Measurements from ENCODE around the gene CARHSP1. TPM values are rescaled to one million over a fixed set of nuclear protein-coding genes. Genes with fewer than 3 reads are reported as not detected.

The CARHSP1 gene
- total RNA-seq, 1 donor from 2014 or later: 27.0 TPM

GRCh38 chr16:8832717-8833105, 36.1 kb downstream of the CARHSP1 start:
- intact Hi-C loops (cut with micrococcal nuclease): no loop called here
- peaks cover 47% of the 10 kb centered on the region for H3K36me3 Mint-ChIP-seq (ENCODE audit: low read depth)
- no peaks in the 10 kb centered on the region for H3K9me3 Mint-ChIP-seq
- POLR2A ChIA-PET: no interaction called here
- H3K4me1 Mint-ChIP-seq: peaks cover 19% of the 10 kb centered on the region
- H3K27ac Mint-ChIP-seq: no peak overlapping the region
- no peak overlapping the region for H3K4me3 Mint-ChIP-seq
- TF ChIP-seq CTCF (IDR thresholded peaks at IDR 0.05): no peak
- DNase-seq (no peak), ATAC-seq (ENCODE audit: low read depth) (no peak)
- CTCF ChIA-PET: no interaction called here
- no peaks in the 10 kb centered on the region for H3K27me3 Mint-ChIP-seq

GRCh38 chr16:8831871-8832716, 36.7 kb downstream of the CARHSP1 start:
- POLR2A ChIA-PET: interaction anchor here (0.5 kb wide), 1 partner anchor 19 kb away, joined by 3 read pairs; no protein-coding TSS in a partner anchor

GRCh38 chr16:8831450-8831849, 37.4 kb downstream of the CARHSP1 start:
- intact Hi-C loops (cut with micrococcal nuclease): no loop called here
- no peak for DNase-seq
- Mint-ChIP-seq H3K4me3 (no peak overlapping the region), H3K9me3 (no peaks in the 10 kb centered on the region), H3K27me3 (no peaks in the 10 kb centered on the region), H3K36me3 (ENCODE audit: low read depth) (peaks cover 51% of the 10 kb centered on the region), H3K4me1 (peaks cover 19% of the 10 kb centered on the region), H3K27ac (no peak overlapping the region)
- no peak for TF ChIP-seq CTCF (IDR thresholded peaks at IDR 0.05)
- POLR2A ChIA-PET: interaction anchor here (0.5 kb wide), 1 partner anchor 18 kb away, joined by 3 read pairs; no protein-coding TSS in a partner anchor
- no peak for ATAC-seq (ENCODE audit: low read depth)
- CTCF ChIA-PET: no interaction called here

More at GRCh38 chr16:8831871-8832716, 36.7 kb downstream of the CARHSP1 start:
- intact Hi-C loops (cut with micrococcal nuclease): no loop called here
- ATAC-seq (ENCODE audit: low read depth): no peak
- Mint-ChIP-seq H3K27me3 (no peaks in the 10 kb centered on the region), H3K27ac (no peak overlapping the region), H3K4me1 (peaks cover 19% of the 10 kb centered on the region), H3K36me3 (ENCODE audit: low read depth) (peaks cover 47% of the 10 kb centered on the region), H3K4me3 (no peak overlapping the region), H3K9me3 (no peaks in the 10 kb centered on the region)
- no peak for DNase-seq
- no peak for TF ChIP-seq CTCF (IDR thresholded peaks at IDR 0.05)
- CTCF ChIA-PET: no interaction called here

- ATAC-seq (ENCODE audit: low read depth): no peak
- POLR2A ChIA-PET: no interaction called here
- CTCF ChIA-PET: interaction anchor here (0.7 kb wide), 1 partner anchor 310 kb away, joined by 3 read pairs; no protein-coding TSS in a partner anchor
These were observed 40.2 kb downstream of the CARHSP1 start for GRCh38 chr16:8828541-8829165.

More at GRCh38 chr16:8828541-8829165, 40.2 kb downstream of the CARHSP1 start:
- H3K4me3 Mint-ChIP-seq: no peak overlapping the region
- TF ChIP-seq CTCF (IDR thresholded peaks at IDR 0.05): no peak
- H3K27me3 Mint-ChIP-seq: no peaks in the 10 kb centered on the region
- peaks cover 19% of the 10 kb centered on the region for H3K4me1 Mint-ChIP-seq
- H3K9me3 Mint-ChIP-seq: no peaks in the 10 kb centered on the region
- intact Hi-C loops (cut with micrococcal nuclease): no loop called here
- peaks cover 63% of the 10 kb centered on the region for H3K36me3 Mint-ChIP-seq (ENCODE audit: low read depth)
- H3K27ac Mint-ChIP-seq: no peak overlapping the region
- no peak for DNase-seq

Data from activated B cell treated with CpG ODN at 0.5 μM for 24 hours (primary cell).